HG03432 (cell line): Measurements from ENCODE around the gene TOR2A.

Experiments
- ATAC-seq: cut with Tn5 transposase; IDR thresholded peaks from one replicate; pipeline ENCODE4 v1.9.1; 2021; ENCODE audit warnings: mild to moderate bottlenecking, moderate library complexity; ENCODE audit not compliant: unreplicated experiment

Gene TOR2A

GRCh38 chr9:127721391-127721821 lies 13.7 kb downstream of the TOR2A start:
- no peak for ATAC-seq

- ATAC-seq, result no peak
Measured at GRCh38 chr9:127720865-127721227, 14.2 kb downstream of the TOR2A start.

- no peak for ATAC-seq
Measured at GRCh38 chr9:127720031-127720864, 14.8 kb downstream of the TOR2A start.

- no peak for ATAC-seq
Measured at GRCh38 chr9:127717766-127718165, 17.3 kb downstream of the TOR2A start.

- no peak for ATAC-seq
Measured at GRCh38 chr9:127716412-127716811, 18.7 kb downstream of the TOR2A start.

GRCh38 chr9:127715470-127716337 lies 19.4 kb downstream of the TOR2A start, which contains the start of the genes PTRH1 and TTC16:
Gene PTRH1 (minus strand): TSS chr9:127715663. CDS start chr9:127715639, 24 bp downstream.
Gene TTC16 (plus strand): TSS chr9:127716079. CDS start chr9:127716146, 67 bp downstream.
- peak; percentile 88 for ATAC-seq

- ATAC-seq, result peak; percentile 13
Measured at GRCh38 chr9:127714951-127715469, 20.1 kb downstream of the TOR2A start.

GRCh38 chr9:127714020-127714750 lies 20.9 kb downstream of the TOR2A start:
- no peak for ATAC-seq

- ATAC-seq, result no peak
Measured at GRCh38 chr9:127712867-127713266, 22.2 kb downstream of the TOR2A start.

GRCh38 chr9:127712371-127712770 lies 22.7 kb downstream of the TOR2A start:
- no peak for ATAC-seq

- no peak for ATAC-seq
Measured at GRCh38 chr9:127711831-127712274, 23.2 kb downstream of the TOR2A start.

GRCh38 chr9:127711226-127711701 lies 23.8 kb downstream of the TOR2A start:
- no peak for ATAC-seq

GRCh38 chr9:127710204-127710783 lies 24.8 kb downstream of the TOR2A start:
- no peak for ATAC-seq

- no peak for ATAC-seq
Measured at GRCh38 chr9:127708952-127709587, 26.0 kb downstream of the TOR2A start.

GRCh38 chr9:127707766-127708165 lies 27.3 kb downstream of the TOR2A start:
- no peak for ATAC-seq

GRCh38 chr9:127706836-127707241 lies 28.3 kb downstream of the TOR2A start, which contains the start of gene CFAP157:
Gene CFAP157 (plus strand): TSS chr9:127706988. CDS start chr9:127707032, 44 bp downstream.
- no peak for ATAC-seq

GRCh38 chr9:127705577-127706379 lies 29.3 kb downstream of the TOR2A start:
- no peak for ATAC-seq

GRCh38 chr9:127703289-127703946 lies 31.7 kb downstream of the TOR2A start:
- ATAC-seq, result no peak
